B cell (primary cell): ENCODE results near the gene HIF3A. TPM values are rescaled to one million over a fixed set of nuclear protein-coding genes. Genes with fewer than 3 reads are reported as not detected.

ENCODE experiments used
- ATAC-seq: fragments of 200-7000 bp; cut with Tn5 transposase; one replicate; pipeline ENCODE4 v1.10.0; 2021; ENCODE audit warnings: low read depth, mild to moderate bottlenecking, moderate number of reproducible peaks, moderate library complexity
- CTCF ChIA-PET: fragments of 350-600 bp; sonication (Branson Sonifier 250); formaldehyde crosslinking; loops from one replicate; lab custom pipeline; 2021; ENCODE audit warnings: antibody characterized with exemption, inconsistent platforms; lab: Charles Lee
- POLR2A ChIA-PET: fragments of 350-600 bp; sonication (Branson Sonifier 250); formaldehyde crosslinking; loops from one replicate; lab custom pipeline; 2021; ENCODE audit warnings: antibody characterized with exemption; lab: Charles Lee
- DNase-seq: peaks from one replicate; pipeline ENCODE4 v3.0.0; 2013
- H2AFZ ChIP-seq: 2 replicates; pipeline ENCODE4 v1.6.1; 2012; ENCODE audit warnings: mild to moderate bottlenecking, low read depth, low read length; ENCODE audit not compliant: insufficient read depth, poor library complexity, severe bottlenecking
- H3K27ac ChIP-seq, 2 donors: 1 replicate in 1 of 2; 2 replicates in 1 of 2; pipeline ENCODE4 v1.5.1; 2012 to 2013; ENCODE audit warnings: low read length in 2 of 2, mild to moderate bottlenecking in 2 of 2, moderate library complexity in 1 of 2
- H3K27me3 ChIP-seq, 4 experiments: fragments of 200-600 bp in 1 of 4; sonication (generic) in 1 of 4; replicated peaks in 1 of 4; 1 replicate in 2 of 4; 2 replicates in 2 of 4; pipeline versions ENCODE4 v1.6.1 to v1.7.0; 2013 to 2016; ENCODE audit warnings: low read length in 3 of 4, mild to moderate bottlenecking in 2 of 4, mixed read lengths in 1 of 4, moderate library complexity in 1 of 4; ENCODE audit not compliant: insufficient read depth in 4 of 4, control insufficient read depth in 3 of 4; ENCODE audit errors: control extremely low read depth in 1 of 4
- H3K36me3 ChIP-seq, 2 experiments: replicated peaks in 1 of 2; 1 replicate in 1 of 2; 2 replicates in 1 of 2; pipeline versions ENCODE4 v1.6.1 to v1.7.1; 2013; ENCODE audit warnings: low read length in 1 of 2; ENCODE audit not compliant: insufficient read depth in 2 of 2, control insufficient read depth in 1 of 2; ENCODE audit errors: control extremely low read depth in 1 of 2, extremely low read depth in 1 of 2
- H3K4me1 ChIP-seq, 2 donors: fragments of 200-600 bp in 1 of 2; sonication (generic) in 1 of 2; 1 replicate in 1 of 2; 2 replicates in 1 of 2; pipeline versions ENCODE4 v1.5.1 to v1.6.1; 2013 to 2017; ENCODE audit warnings: low read length in 2 of 2; ENCODE audit not compliant: control insufficient read depth in 2 of 2, insufficient read depth in 2 of 2
- H3K4me2 ChIP-seq: replicated peaks from 2 replicates; pipeline ENCODE3; 2012; ENCODE audit warnings: mild to moderate bottlenecking, low read depth, low read length; ENCODE audit not compliant: poor library complexity, severe bottlenecking
- H3K4me3 ChIP-seq, 5 experiments: fragments of 200-600 bp in 1 of 5; sonication (generic) in 1 of 5; 1 replicate in 3 of 5; 2 replicates in 2 of 5; pipeline versions ENCODE4 v1.5.1 to v1.7.0; 2011 to 2016; ENCODE audit warnings: low read length in 4 of 5, mild to moderate bottlenecking in 4 of 5, low read depth in 2 of 5, control low read depth in 1 of 5, moderate library complexity in 1 of 5; ENCODE audit not compliant: insufficient read depth in 1 of 5; ENCODE audit errors: control extremely low read depth in 1 of 5, extremely low read depth in 1 of 5
- H3K79me2 ChIP-seq: fragments of 200-600 bp; sonication (generic); one replicate; pipeline ENCODE4 v1.6.0; 2016; ENCODE audit warnings: low read length; ENCODE audit not compliant: control insufficient read depth, insufficient read depth
- H3K9ac ChIP-seq: fragments of 200-600 bp; sonication (generic); 2 replicates; pipeline ENCODE4 v1.6.1; 2017; ENCODE audit warnings: mild to moderate bottlenecking, low read length, moderate library complexity
- H3K9me3 ChIP-seq, 3 donors: one replicate each; pipeline versions ENCODE4 v1.6.1 to v1.7.1; 2013; ENCODE audit warnings: low read length in 2 of 3; ENCODE audit not compliant: control insufficient read depth in 2 of 3, insufficient read depth in 1 of 3; ENCODE audit errors: control extremely low read depth in 1 of 3
- H4K20me1 ChIP-seq: 2 replicates; pipeline ENCODE4 v1.6.0; 2012; ENCODE audit warnings: mild to moderate bottlenecking, low read length; ENCODE audit not compliant: insufficient read depth, control insufficient read depth, poor library complexity, severe bottlenecking
- H3K27ac Mint-ChIP-seq: one replicate; pipeline ENCODE4 v1.8.0; 2021; ENCODE audit warnings: mixed read lengths
- H3K27me3 Mint-ChIP-seq: one replicate; pipeline ENCODE4 v1.8.0; 2021; ENCODE audit warnings: mixed read lengths
- H3K4me1 Mint-ChIP-seq: one replicate; pipeline ENCODE4 v1.8.0; 2021; ENCODE audit warnings: mixed read lengths
- H3K4me3 Mint-ChIP-seq: one replicate; pipeline ENCODE4 v1.8.0; 2021; ENCODE audit warnings: mixed read lengths
- H3K9me3 Mint-ChIP-seq: one replicate; pipeline ENCODE4 v1.8.0; 2022; ENCODE audit warnings: mixed read lengths; ENCODE audit not compliant: insufficient read depth
- CTCF ChIP-seq: fragments of 200-600 bp; IDR thresholded peaks from one replicate; pipeline ENCODE4 v1.8.0; 2022; ENCODE audit warnings: antibody characterized with exemption, mild to moderate bottlenecking
- EZH2 ChIP-seq: IDR thresholded peaks from 2 replicates; pipeline ENCODE4 v1.6.1; 2012; ENCODE audit warnings: borderline replicate concordance, low read depth, mild to moderate bottlenecking, moderate library complexity, low read length; ENCODE audit not compliant: insufficient read depth, poor library complexity, severe bottlenecking
- WGBS: methylation state at CpG from one replicate; pipeline ENCODE4 v1.1.5; 2013; ENCODE audit warnings: missing lambda C conversion rate; ENCODE audit not compliant: insufficient coverage; 5-methylcytosine and 5-hydroxymethylcytosine counted together
- intact Hi-C: fragments of 100-400 bp; cut with micrococcal nuclease; formaldehyde crosslinking; loops from one replicate; pipeline ENCODE4 v1.10.0; 2022
- polyA plus RNA-seq: library from polyadenylated mRNA; depleted of rRNA; stranded (reverse); fragments of >200 nt; gene quantifications from 2 replicates; pipeline ENCODE4 v1.2.3, GENCODE V29; 2012
- total RNA-seq, 2 donors: library from RNA; stranded (reverse); fragments of 120-200 nt in 1 of 2; gene quantifications; 1 replicate in 1 of 2; 2 replicates in 1 of 2; pipeline versions ENCODE4 v1.2.3 to v1.2.4, GENCODE V29; 2013 to 2022

Gene HIF3A
- total and polyA plus RNA-seq, 2 donors (not counting 1 experiment from before 2014, with no cell fraction given), result not detected

GRCh38 chr19:46366620-46367292, 69.9 kb downstream of the HIF3A start:
- H3K36me3 ChIP-seq, result peaks cover 0 to 29% of the 10 kb centered on the region in 2 experiments
- Mint-ChIP-seq H3K9me3 (no peaks in the 10 kb centered on the region), H3K27ac (no peak overlapping the region), H3K4me3 (no peak overlapping the region), H3K27me3 (no peaks in the 10 kb centered on the region), H3K4me1 (peaks cover 8% of the 10 kb centered on the region)
- no peak overlapping the region for H2AFZ ChIP-seq
- no peaks in the 10 kb centered on the region for H3K9me3 ChIP-seq
- H3K9ac ChIP-seq, result no peak overlapping the region
- H3K4me2 ChIP-seq, result no peak overlapping the region
- TF ChIP-seq EZH2, result no peak
- TF ChIP-seq CTCF, result no peak
- CTCF ChIA-PET, result no interaction called here
- peaks cover 0 to 4% of the 10 kb centered on the region in 2 donors for H3K4me1 ChIP-seq
- H4K20me1 ChIP-seq, result peaks cover 41% of the 10 kb centered on the region
- no peak overlapping the region for H3K4me3 ChIP-seq
- intact Hi-C loops, result no loop called here
- H3K79me2 ChIP-seq, result peaks cover 68% of the 10 kb centered on the region
- H3K27ac ChIP-seq, result no peak overlapping the region
- no peak for DNase-seq
- POLR2A ChIA-PET, result no interaction called here
- no peaks in the 10 kb centered on the region for H3K27me3 ChIP-seq
- 100% methylated on average over 3 of the region's 9 CpGs for WGBS
- no peak for ATAC-seq

GRCh38 chr19:46367426-46367825, 70.6 kb downstream of the HIF3A start:
- H3K9me3 ChIP-seq, result no peaks in the 10 kb centered on the region
- H3K4me3 Mint-ChIP-seq, result no peak overlapping the region
- CTCF ChIA-PET, result no interaction called here
- no peaks in the 10 kb centered on the region for H3K27me3 ChIP-seq
- H3K9ac ChIP-seq, result no peak overlapping the region
- no peak overlapping the region for H3K4me2 ChIP-seq
- ATAC-seq (no peak), DNase-seq (no peak)
- no peak overlapping the region for H3K4me3 ChIP-seq
- peaks cover 4% of the 10 kb centered on the region for H3K4me1 Mint-ChIP-seq
- H3K36me3 ChIP-seq, result peaks cover 0 to 32% of the 10 kb centered on the region in 2 experiments
- POLR2A ChIA-PET, result no interaction called here
- no peak overlapping the region for H3K27ac Mint-ChIP-seq
- no peak for TF ChIP-seq EZH2
- H3K4me1 ChIP-seq, result no peaks in the 10 kb centered on the region
- peaks cover 74% of the 10 kb centered on the region for H3K79me2 ChIP-seq
- H4K20me1 ChIP-seq, result peaks cover 47% of the 10 kb centered on the region
- 89% methylated on average over 3 of the region's 5 CpGs for WGBS
- intact Hi-C loops, result no loop called here
- no peaks in the 10 kb centered on the region for H3K9me3 Mint-ChIP-seq
- H3K27me3 Mint-ChIP-seq, result no peaks in the 10 kb centered on the region
- no peak overlapping the region for H3K27ac ChIP-seq
- no peak overlapping the region for H2AFZ ChIP-seq
